H54 (cell line): ENCODE measurements around the gene MRPL57.
"Not testable (repeated sequence)": the region's sequence is repeated elsewhere in the genome, so short reads cannot be mapped to it uniquely, and the experiment has no call there.

Source experiments
- DNase-seq: peaks from one replicate; pipeline ENCODE4 v3.0.0; 2011; ENCODE audit warnings: low spot score, mixed read lengths; ENCODE audit not compliant: insufficient read length
- FAIRE-seq: peaks from 3 replicates; lab custom pipeline; 2011; peaks lifted over from hg19 to GRCh38; lab: Jason Lieb, UNC
- POLR2A ChIP-seq: IDR thresholded peaks from 2 replicates; pipeline ENCODE4 v1.6.1; 2011; ENCODE audit warnings: low read depth, mild to moderate bottlenecking, low read length

Gene MRPL57

DNA sequence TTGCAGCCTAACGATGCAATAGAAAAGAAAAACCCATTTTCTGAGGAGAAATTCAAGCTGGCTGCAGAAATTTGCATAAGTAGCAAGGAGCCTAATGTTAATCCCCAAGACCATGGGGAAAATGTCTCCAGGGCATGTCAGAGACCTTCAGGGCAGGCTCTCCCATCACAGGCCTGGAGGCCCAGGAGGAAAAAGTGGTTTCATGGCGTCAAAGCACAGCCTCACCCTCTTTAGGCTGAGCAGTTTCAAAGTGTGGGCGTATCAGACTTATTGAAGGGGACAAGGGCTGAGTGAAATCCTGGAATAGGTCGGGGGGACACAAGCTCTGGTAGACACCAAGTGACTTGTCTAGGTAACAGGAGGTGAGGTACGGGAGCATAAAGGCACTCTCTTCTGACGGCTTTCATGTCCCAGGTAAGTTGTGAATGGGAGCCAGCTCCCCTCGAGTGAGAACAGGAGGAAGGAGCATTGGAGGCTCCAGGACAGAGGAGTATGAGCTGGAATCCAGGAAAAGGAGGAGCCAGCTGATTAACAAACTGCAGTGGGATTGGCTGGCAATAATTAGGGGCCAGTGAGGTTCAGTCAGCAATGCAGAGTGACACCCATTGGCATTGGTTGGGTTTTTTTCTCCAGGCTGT, 35.8 kb downstream of the MRPL57 start:
- DNase-seq (no peak), FAIRE-seq (no peak)
- no peak for TF ChIP-seq POLR2A

DNA sequence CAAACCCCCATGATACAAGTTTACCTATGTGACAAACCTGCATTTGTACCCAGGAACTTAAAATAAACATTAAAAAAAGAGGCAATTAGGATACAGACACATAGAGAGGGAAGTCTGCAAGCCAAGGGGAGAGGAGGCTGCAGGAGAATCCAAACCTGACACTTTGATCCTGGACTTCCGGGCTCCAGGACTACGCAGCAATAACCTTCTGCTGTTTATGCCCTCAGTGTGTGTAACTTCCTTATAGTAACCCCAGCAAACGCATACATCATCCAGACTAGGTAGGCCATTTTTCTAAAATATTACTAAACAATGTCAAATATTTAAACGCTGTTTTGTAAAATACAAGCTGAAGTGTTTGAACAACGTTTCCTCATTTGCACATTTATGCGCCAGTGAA, 39.0 kb downstream of the MRPL57 start:
- not testable (repeated sequence) for FAIRE-seq, DNase-seq

DNA sequence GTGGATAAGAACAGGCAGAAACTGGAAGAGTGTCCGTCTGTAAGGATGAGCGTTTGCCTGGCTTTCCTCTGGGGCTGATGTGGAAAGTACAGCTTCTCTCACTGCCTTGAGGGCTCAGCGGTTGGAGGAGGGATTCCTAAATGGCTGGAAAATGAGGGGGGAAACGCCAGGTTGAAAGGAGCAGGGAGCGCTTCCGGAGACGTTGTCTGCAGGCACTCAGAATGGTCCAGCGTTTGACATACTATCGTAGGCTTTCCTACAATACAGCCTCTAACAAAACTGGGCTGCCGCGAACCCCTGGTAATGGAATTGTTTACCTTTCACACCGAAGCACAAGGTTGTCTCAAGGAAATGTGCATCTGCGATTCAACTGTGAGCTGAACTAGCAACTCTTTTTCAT, 39.9 kb downstream of the MRPL57 start:
- FAIRE-seq: no peak
- no peak for DNase-seq
- TF ChIP-seq POLR2A: no peak

DNA sequence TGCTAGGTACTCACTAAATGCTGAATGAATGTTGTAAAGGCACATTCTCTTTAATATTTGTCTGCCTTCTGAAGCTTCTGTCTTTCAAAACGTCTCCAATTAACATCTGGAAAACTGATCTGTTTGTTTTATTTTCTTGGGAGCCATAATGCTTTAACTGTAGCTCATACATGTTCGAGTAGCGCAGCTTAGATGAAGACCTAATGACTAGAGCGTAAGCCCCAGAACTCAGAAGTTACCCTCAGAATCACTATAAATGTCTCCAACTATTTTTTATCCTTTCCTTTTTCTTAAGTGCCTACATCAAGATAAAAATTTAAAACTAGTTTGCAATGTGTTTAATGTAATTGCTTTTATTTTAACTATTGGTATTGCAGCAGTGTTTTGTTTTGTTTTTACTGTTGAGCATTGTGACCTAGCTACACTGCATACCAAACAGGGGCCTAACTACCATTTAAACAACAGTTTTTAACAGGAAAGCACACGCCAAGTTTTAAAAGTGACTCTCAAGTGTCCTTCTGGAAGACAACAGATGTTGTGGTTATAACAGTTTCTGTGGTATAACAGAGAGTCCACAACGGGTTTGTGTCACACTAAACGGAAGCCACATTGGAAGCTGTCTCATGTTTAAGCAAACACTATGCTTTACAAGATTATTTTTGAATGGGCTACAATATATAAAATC, 42.0 kb downstream of the MRPL57 start:
- TF ChIP-seq POLR2A: no peak
- DNase-seq (no peak), FAIRE-seq (no peak)

DNA sequence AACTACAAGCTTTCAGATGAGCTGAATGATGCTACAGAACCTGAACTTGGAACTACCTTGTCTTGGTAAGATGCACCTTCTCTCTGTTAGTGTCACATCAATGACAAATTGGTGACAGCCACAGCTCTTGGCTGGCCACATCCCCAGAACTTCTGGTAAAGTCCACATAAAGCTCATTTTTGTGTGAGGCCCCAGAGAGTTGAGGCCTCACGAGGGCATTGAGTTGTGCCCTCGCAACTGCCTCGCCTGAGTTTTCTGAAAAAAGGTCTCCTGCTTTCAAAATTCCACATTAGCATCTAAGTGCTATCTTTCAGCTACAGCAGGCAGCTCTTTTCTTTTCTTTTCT, 42.6 kb downstream of the MRPL57 start:
- FAIRE-seq (no peak), DNase-seq (no peak)
- no peak for TF ChIP-seq POLR2A

DNA sequence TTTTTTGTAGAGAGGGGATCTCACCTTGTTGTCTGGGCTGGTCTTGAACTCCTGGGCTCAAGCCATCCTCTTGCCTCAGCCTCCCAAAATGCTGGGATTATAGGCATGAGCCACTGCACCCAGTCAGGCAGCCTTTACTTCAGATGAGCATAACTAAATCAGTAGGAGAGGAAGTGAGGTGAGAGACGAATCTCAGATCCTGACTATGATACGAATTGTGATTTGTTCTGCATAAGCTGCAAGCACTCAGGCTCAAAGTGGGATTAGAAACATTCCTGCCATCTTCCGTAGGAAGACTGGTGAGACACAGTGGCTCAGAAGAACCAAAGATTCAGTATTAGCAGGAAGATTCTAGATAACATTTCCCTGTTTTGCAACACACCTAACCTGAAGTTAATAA, 43.3 kb downstream of the MRPL57 start:
- DNase-seq, FAIRE-seq: not testable (repeated sequence)

DNA sequence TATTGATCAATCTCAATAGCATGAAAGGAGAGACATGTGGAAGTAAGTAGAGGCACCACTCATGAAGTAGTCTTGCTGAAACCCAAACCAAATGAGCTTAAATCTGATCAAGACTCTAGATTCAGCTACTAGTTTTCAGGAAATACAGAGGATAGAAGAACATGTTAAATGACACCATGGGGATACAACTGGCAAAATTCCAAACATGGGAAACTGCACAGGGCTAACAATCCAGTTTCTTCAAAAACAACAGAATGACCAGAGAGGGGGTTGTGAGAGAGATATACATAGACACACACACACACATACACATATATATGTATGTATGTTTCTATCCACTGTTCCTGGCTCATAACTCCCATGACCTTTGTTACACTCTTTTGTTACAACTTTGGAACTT, 44.8 kb downstream of the MRPL57 start:
- TF ChIP-seq POLR2A: no peak
- DNase-seq: no peak
- no peak for FAIRE-seq

DNA sequence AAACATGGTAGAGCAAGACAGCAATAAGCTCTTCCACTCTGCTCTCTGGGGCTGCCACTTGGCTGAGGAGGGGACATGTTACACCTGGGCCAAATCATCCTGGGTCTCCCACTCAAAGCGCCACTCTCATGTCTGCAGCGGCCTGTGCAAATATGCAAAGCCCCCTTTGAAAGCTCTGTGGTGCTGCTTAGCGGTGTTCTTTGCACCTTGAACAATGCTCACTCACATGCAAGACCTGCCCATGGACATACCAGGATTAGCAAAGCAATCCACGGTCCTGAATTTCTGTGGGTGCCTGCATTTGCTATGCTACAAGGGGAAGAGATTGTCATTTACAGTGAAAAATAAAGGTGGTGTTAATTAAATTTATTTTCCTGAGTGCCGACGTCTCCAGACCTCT, 48.6 kb downstream of the MRPL57 start:
- FAIRE-seq: no peak

DNA sequence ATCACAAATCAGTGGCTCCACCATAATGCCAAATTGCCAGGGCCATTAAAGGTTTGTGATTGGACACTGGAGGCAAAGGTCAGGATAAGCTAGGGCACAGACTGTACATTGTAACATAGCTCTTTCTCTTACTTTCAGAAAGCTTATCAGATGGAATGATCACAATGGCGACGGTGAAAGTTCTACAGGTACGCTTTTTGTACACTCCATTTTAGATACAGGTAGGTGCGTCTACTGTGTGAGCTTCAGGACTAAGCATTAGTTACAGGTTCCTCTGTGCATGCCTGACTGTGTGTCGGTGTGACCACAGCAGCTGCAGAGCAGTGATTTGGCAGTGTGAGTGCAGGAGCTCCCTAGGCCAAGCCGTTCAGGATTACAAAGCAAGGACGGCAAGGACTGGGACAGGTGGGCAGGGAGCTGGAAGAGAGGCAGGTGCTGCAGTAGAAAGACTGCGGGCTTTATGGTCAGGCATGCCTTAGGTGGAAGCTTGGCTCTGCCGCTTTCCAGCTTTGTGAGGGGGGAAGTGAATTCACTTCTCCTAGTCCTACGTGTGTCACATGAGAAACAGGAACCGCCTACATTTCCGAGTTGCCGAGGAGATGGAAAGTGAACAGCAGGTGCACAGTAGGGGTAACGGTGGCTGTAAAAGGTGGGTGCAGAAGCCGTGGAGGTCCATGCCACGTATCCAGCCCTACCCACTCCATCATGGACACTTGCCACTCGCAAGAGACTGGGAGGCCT, 49.6 kb downstream of the MRPL57 start:
- no peak for FAIRE-seq
- DNase-seq: no peak

More for the DNA sequence above, 48.6 kb downstream of the MRPL57 start:
- TF ChIP-seq POLR2A: no peak
- no peak for DNase-seq

DNA sequence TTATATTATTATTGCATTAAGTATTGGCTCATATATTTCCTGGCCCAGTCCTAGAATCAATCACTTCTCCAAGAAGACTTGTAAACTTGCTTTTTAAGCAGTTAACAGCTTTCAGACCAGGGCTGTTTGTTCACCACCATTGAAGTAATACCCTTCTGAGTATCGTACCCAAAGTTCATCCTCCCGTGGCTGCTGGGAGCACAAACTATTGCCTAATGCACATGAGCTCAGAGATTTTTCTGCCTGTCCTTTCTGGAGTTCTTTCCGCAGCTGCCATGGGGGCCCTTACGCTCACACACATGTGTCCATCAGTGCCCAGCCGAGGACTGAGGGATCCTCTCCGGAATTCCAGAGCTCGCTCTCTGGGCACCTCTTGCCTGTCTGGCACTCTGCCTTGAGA, 51.5 kb downstream of the MRPL57 start:
- FAIRE-seq (no peak), DNase-seq (no peak)
- TF ChIP-seq POLR2A: no peak

More for the DNA sequence above, 49.6 kb downstream of the MRPL57 start:
- TF ChIP-seq POLR2A: no peak
